ENCODE results near the gene TSPAN3. TPM values are rescaled to one million over a fixed set of nuclear protein-coding genes. Genes with fewer than 3 reads are reported as not detected.

The TSPAN3 gene
- polyA plus RNA-seq, 1 donor (not counting 4 experiments of a cell fraction or from before 2014, with no cell fraction given) = 181 TPM

- no peak for FAIRE-seq
Measured at GRCh38 chr15:77048135-77048876, 22.6 kb downstream of the TSPAN3 start.

DNA sequence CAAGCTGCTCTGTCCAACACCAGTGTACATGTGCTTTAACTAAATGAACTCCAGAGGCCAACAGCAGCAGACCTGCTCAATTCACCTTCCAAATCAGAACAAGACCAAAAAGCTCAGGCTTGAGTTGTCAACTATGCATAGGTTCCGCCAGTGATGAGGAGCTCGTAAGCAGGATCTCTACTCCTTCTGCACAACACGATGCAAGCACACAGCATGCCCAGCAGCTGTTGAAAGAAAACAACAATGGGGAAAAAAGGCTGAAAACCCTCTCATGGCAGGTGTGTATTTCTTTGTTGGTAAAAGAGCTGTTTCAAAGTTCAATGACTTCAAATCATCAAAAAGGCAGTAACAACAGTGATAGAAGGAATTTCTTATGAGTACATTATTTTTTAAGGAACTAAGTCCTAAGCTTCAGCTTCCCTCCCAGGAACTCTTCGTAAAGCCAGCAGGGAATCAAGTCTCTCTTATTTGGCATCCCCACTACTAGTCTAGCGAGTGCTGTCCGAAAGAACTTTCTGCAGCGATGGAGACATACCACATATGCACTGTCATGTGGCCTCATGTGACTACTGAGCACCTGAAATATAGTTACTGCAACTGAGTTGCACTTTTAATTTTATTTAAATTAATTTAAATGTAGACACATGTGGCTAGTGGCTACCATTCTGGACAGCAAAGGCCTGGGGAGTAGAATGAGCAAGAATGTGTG, 24.1 kb downstream of the TSPAN3 start:
- dilution Hi-C loops (cut with MboI; ENCODE audit: extremely low pct_ligation_motif_present, low sequenced_read_pairs) = no loop called here
- Histone ChIP-seq H3K4me2 (ENCODE audit: control insufficient read depth, extremely low read depth, insufficient read depth, low read depth, low read length) (no peak overlapping the region), H3K36me3 (ENCODE audit: control insufficient read depth in 2 of 2, extremely low read depth in 1 of 2, insufficient read depth in 2 of 2, low read length in 2 of 2) (peaks cover 7 to 14% of the 10 kb centered on the region in 2 experiments), H3K79me2 (ENCODE audit: control insufficient read depth, insufficient read depth, low read length) (no peaks in the 10 kb centered on the region), H2AFZ (ENCODE audit: control insufficient read depth, low read length) (no peak overlapping the region), H3K9me3 (ENCODE audit: control insufficient read depth, low read depth, low read length) (no peaks in the 10 kb centered on the region), H4K20me1 (ENCODE audit: control insufficient read depth, extremely low read depth, insufficient read depth, low read length) (no peaks in the 10 kb centered on the region), H3K9me1 (ENCODE audit: control insufficient read depth, extremely low read depth, insufficient read depth, low read length) (peaks cover 2% of the 10 kb centered on the region), H3K4me1 (ENCODE audit: control insufficient read depth, extremely low read depth, insufficient read depth, low read length) (no peaks in the 10 kb centered on the region), H3K9ac (ENCODE audit: control insufficient read depth, extremely low read depth, insufficient read depth, low read length) (no peak overlapping the region), H3K27me3 (ENCODE audit: control insufficient read depth, extremely low read depth, insufficient read depth, low read length) (no peaks in the 10 kb centered on the region), H3K27ac (ENCODE audit: control insufficient read depth, insufficient read depth, low read length) (no peak overlapping the region), H3K4me3 (ENCODE audit: control insufficient read depth in 2 of 3, extremely low read depth in 1 of 3, insufficient read depth in 2 of 3, low read depth in 1 of 3, low read length in 3 of 3) (no peak overlapping the region)
- TF ChIP-seq EZH2 (IDR thresholded peaks at IDR 0.05; ENCODE audit: low read length) = no peak
- no peak for TF ChIP-seq CTCF (optimal IDR thresholded peaks at IDR 0.05 in 1 of 3, IDR thresholded peaks at IDR 0.05 in 1 of 3, conservative IDR thresholded peaks at IDR 0.05 in 1 of 3; ENCODE audit: extremely low read depth in 1 of 3, insufficient read depth in 2 of 3, low read length in 3 of 3)
- no peak for DNase-seq (ENCODE audit: low read depth, low spot score)
- no peak for FAIRE-seq

More at GRCh38 chr15:77048135-77048876, 22.6 kb downstream of the TSPAN3 start:
- Histone ChIP-seq H3K4me2 (ENCODE audit: control insufficient read depth, extremely low read depth, insufficient read depth, low read depth, low read length) (no peak overlapping the region), H3K27ac (ENCODE audit: control insufficient read depth, insufficient read depth, low read length) (no peak overlapping the region), H3K9ac (ENCODE audit: control insufficient read depth, extremely low read depth, insufficient read depth, low read length) (no peak overlapping the region), H3K9me1 (ENCODE audit: control insufficient read depth, extremely low read depth, insufficient read depth, low read length) (peaks cover 2% of the 10 kb centered on the region), H2AFZ (ENCODE audit: control insufficient read depth, low read length) (no peak overlapping the region), H3K4me1 (ENCODE audit: control insufficient read depth, extremely low read depth, insufficient read depth, low read length) (no peaks in the 10 kb centered on the region), H3K36me3 (ENCODE audit: control insufficient read depth in 2 of 2, extremely low read depth in 1 of 2, insufficient read depth in 2 of 2, low read length in 2 of 2) (peaks cover 6 to 11% of the 10 kb centered on the region in 2 experiments), H3K4me3 (ENCODE audit: control insufficient read depth in 2 of 3, extremely low read depth in 1 of 3, insufficient read depth in 2 of 3, low read depth in 1 of 3, low read length in 3 of 3) (no peak overlapping the region), H4K20me1 (ENCODE audit: control insufficient read depth, extremely low read depth, insufficient read depth, low read length) (no peaks in the 10 kb centered on the region), H3K27me3 (ENCODE audit: control insufficient read depth, extremely low read depth, insufficient read depth, low read length) (no peaks in the 10 kb centered on the region), H3K79me2 (ENCODE audit: control insufficient read depth, insufficient read depth, low read length) (no peaks in the 10 kb centered on the region), H3K9me3 (ENCODE audit: control insufficient read depth, low read depth, low read length) (no peaks in the 10 kb centered on the region)
- no peak for DNase-seq (ENCODE audit: low read depth, low spot score)
- no peak for TF ChIP-seq CTCF (optimal IDR thresholded peaks at IDR 0.05 in 1 of 3, IDR thresholded peaks at IDR 0.05 in 1 of 3, conservative IDR thresholded peaks at IDR 0.05 in 1 of 3; ENCODE audit: extremely low read depth in 1 of 3, insufficient read depth in 2 of 3, low read length in 3 of 3)
- no peak for TF ChIP-seq EZH2 (IDR thresholded peaks at IDR 0.05; ENCODE audit: low read length)
- dilution Hi-C loops (cut with MboI; ENCODE audit: extremely low pct_ligation_motif_present, low sequenced_read_pairs) = no loop called here

All from keratinocyte (primary cell).